Ovary (tissue), 9 donors: ENCODE measurements around the gene SLC22A3. TPM values are rescaled to one million over a fixed set of nuclear protein-coding genes. Genes with fewer than 3 reads are reported as not detected.

ENCODE experiments used
- DNase-seq, 5 donors: peaks; one replicate each; pipeline ENCODE4 v3.0.0-alpha.2; 2019 to 2020
- H3K27ac ChIP-seq, 2 donors: fragments of 200-600 bp; one replicate each; pipeline versions ENCODE4 v1.5.1 to v1.8.0; 2019 to 2022
- H3K27me3 ChIP-seq: fragments of 200-600 bp; one replicate; pipeline ENCODE4 v1.8.0; 2022
- H3K36me3 ChIP-seq: fragments of 200-600 bp; sonication (generic); one replicate; pipeline ENCODE4 v1.5.1; 2019
- H3K4me1 ChIP-seq: one replicate; pipeline ENCODE4 v1.8.1; 2013; ENCODE audit warnings: mild to moderate bottlenecking, moderate library complexity; ENCODE audit not compliant: insufficient read depth
- H3K4me3 ChIP-seq: fragments of 200-600 bp; sonication (generic); one replicate; pipeline ENCODE4 v1.5.1; 2017
- H3K9me3 ChIP-seq, 2 donors: fragments of 200-600 bp in 1 of 2; sonication (generic) in 1 of 2; one replicate each; pipeline versions ENCODE4 v1.5.1 to v1.8.1; 2013 to 2019; ENCODE audit warnings: mild to moderate bottlenecking in 1 of 2, moderate library complexity in 1 of 2
- EP300 ChIP-seq: sonication (generic); formaldehyde crosslinking; IDR thresholded peaks from one replicate; pipeline ENCODE4 v1.6.1; 2017; ENCODE audit warnings: antibody characterized with exemption
- POLR2A ChIP-seq: fragments of 450-650 bp; IDR thresholded peaks from one replicate; pipeline ENCODE4 v1.6.1; 2017; ENCODE audit warnings: antibody characterized with exemption, mild to moderate bottlenecking, moderate library complexity
- WGBS, 3 donors: extraction: QIAGEN DNeasy Blood & Tissue Kit in 1 of 3; methylation state at CpG; one replicate each; pipeline versions ENCODE4 v1.1.5 to v1.1.7; 2013 to 2017; 5-methylcytosine and 5-hydroxymethylcytosine counted together
- intact Hi-C, 4 donors: fragments of 100-400 bp; cut with DNase I; formaldehyde crosslinking; loops; one replicate each; pipeline versions ENCODE4 v1.11.0 to v1.15.1; 2022 to 2023
- polyA plus RNA-seq, 2 donors: library from polyadenylated mRNA; stranded (reverse); fragments of 200-250 nt in 1 of 2; fragments of 350-450 nt in 1 of 2; fragmentation: Illumina TruSeq in 1 of 2; extraction: RNeasy Lipid Tissue Mini Kit (QIAGEN cat#74804) in 1 of 2; gene quantifications; one replicate each; pipeline ENCODE4 v1.2.3, GENCODE V29; 2013 to 2014
- total RNA-seq, 7 donors: library from RNA; depleted of rRNA in 2 of 7; stranded (reverse); fragments of >200 nt in 2 of 7; fragmentation: NEBNext Ultra II Directional in 3 of 7; extraction: Animal tissue kit (Norgen Biotek cat#: 25700) in 3 of 7; gene quantifications; one replicate each; pipeline versions ENCODE4 v1.1.0 to v1.2.4, GENCODE V29; 2016 to 2023
- TF ChIP-seq, protein P1 (sequence below), 3 donors: fragments of 450-650 bp in 2 of 3; fragments of 200-600 bp in 1 of 3; IDR thresholded peaks; one replicate each; pipeline versions ENCODE4 v1.5.1 to v1.8.0; 2016 to 2022; ENCODE audit warnings: antibody characterized with exemption in 3 of 3, mild to moderate bottlenecking in 1 of 3
- donor health status: DM: no; HTN: no; CAD: no; lungs with moderate emphysema.
- donor health status: DM: no; HTN: no; CAD: no.
- donor health status: Bipolar disorder and iron deficiency.
- donor health status: DM: yes; HTN: yes; CAD: no.
- donor health status: DM: no; HTN: no; CAD: no.
- donor health status: DM: yes; HTN: yes; CAD: no.

The SLC22A3 gene
- total and polyA plus RNA-seq, 9 donors: 13.5 to 42.5 (median 30.5) TPM

- no peak overlapping the region for H3K27ac ChIP-seq
- no peaks in the 10 kb centered on the region for H3K4me1 ChIP-seq
- H3K27me3 ChIP-seq: no peaks in the 10 kb centered on the region
- DNase-seq: no peak
- intact Hi-C loops: no loop called here
- WGBS, 3 donors: 60 to 75% (median 69%) methylated on average over 3 of the region's 3 CpGs
- H3K4me3 ChIP-seq: no peak overlapping the region
- TF ChIP-seq, protein P1, sequence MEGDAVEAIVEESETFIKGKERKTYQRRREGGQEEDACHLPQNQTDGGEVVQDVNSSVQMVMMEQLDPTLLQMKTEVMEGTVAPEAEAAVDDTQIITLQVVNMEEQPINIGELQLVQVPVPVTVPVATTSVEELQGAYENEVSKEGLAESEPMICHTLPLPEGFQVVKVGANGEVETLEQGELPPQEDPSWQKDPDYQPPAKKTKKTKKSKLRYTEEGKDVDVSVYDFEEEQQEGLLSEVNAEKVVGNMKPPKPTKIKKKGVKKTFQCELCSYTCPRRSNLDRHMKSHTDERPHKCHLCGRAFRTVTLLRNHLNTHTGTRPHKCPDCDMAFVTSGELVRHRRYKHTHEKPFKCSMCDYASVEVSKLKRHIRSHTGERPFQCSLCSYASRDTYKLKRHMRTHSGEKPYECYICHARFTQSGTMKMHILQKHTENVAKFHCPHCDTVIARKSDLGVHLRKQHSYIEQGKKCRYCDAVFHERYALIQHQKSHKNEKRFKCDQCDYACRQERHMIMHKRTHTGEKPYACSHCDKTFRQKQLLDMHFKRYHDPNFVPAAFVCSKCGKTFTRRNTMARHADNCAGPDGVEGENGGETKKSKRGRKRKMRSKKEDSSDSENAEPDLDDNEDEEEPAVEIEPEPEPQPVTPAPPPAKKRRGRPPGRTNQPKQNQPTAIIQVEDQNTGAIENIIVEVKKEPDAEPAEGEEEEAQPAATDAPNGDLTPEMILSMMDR (IDR thresholded peaks at IDR 0.05): no peak
- TF ChIP-seq EP300 (no peak), POLR2A (no peak)
- H3K36me3 ChIP-seq: no peaks in the 10 kb centered on the region
- no peaks in the 10 kb centered on the region for H3K9me3 ChIP-seq
These were observed 10.2 kb upstream of the SLC22A3 start for GRCh38 chr6:160337991-160338390.

GRCh38 chr6:160343144-160343543, 5.0 kb upstream of the SLC22A3 start:
- 94 to 95% (median 95%) methylated on average over 2 of the region's 2 CpGs for WGBS, 3 donors
- Histone ChIP-seq H3K4me1 (no peaks in the 10 kb centered on the region), H3K27ac (no peak overlapping the region), H3K4me3 (no peak overlapping the region), H3K9me3 (no peaks in the 10 kb centered on the region), H3K27me3 (no peaks in the 10 kb centered on the region), H3K36me3 (no peaks in the 10 kb centered on the region)
- intact Hi-C loops: no loop called here
- TF ChIP-seq EP300 (no peak), POLR2A (no peak)
- TF ChIP-seq, protein P1 (IDR thresholded peaks at IDR 0.05): no peak
- DNase-seq: no peak

DNA sequence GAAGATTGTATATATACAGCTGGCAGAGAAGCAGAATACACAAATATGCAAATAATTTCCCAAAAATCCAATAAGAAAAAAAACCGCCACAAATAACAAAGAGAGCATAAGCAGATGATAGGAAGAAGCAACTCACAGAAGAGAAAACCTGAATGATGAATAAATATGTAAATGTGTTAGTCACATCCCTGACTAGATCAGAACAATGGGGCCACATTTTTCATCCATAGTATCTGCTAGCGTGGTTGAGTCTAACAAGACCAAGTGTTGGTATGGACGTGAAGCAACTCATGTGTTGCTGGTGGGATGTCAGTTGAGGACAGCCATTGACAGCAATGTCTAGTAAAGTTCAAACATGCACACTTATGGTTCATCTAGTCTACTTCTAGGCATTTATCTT, 3.9 kb upstream of the SLC22A3 start:
- intact Hi-C loops: no loop called here
- no peaks in the 10 kb centered on the region for H3K36me3 ChIP-seq
- H3K27me3 ChIP-seq: no peaks in the 10 kb centered on the region
- no peak overlapping the region for H3K4me3 ChIP-seq
- no peak for DNase-seq
- H3K4me1 ChIP-seq: no peaks in the 10 kb centered on the region
- no peak overlapping the region for H3K27ac ChIP-seq
- TF ChIP-seq EP300 (no peak), POLR2A (no peak)
- TF ChIP-seq, protein P1 (IDR thresholded peaks at IDR 0.05): no peak
- WGBS, 3 donors: 91 to 92% (median 91%) methylated on average over 3 of the region's 3 CpGs
- no peaks in the 10 kb centered on the region for H3K9me3 ChIP-seq

DNA sequence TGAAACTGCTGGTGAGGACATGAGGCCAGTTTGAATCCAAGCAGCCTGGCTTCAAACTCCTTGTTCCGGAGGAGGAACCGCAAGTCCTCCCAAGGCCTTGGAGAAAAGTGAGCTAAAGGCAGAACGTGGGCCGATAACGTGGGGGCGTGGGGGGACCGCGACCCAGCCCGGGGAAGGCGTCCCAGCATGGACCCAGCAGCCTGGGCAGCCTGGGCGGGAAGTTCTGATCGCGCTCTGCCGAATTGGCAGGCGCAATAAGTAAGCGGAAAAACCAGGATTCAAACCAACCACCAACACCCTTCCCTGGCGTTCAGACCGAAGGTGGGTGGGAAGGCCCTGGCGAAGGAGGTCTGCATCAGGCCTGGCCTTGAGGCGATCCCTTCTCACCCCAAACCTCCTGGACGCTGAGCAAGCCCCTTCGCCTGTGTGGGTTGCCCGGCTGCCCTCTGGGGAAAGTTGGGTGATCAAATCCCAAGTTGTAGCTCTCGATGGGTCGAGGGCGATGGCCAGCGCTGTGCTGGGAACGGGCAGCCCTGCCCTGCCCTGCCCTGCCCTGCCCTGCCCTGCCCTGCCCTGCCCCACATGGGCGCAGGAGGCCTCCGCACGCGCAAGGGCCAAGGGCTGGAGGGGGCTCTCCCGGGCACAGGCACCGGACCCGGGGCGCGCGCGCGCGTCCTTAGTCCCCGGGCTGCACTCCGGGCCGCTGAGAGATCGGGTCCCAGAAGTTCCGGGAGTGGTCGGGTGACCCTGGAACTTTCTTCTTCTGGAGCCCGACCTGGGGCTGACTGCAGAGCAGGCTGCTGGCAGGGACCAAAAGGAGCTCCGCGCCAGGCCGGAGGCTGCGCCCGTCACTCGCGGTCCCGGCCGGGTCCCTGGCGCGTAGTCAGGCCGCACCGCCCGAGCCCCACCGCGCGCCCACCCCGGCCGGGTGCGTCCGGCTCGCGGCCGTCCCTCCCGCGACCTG, 637 bp upstream of the SLC22A3 start:
- TF ChIP-seq, protein P1 (IDR thresholded peaks at IDR 0.05): no peak
- TF ChIP-seq EP300: no peak
- no peak for TF ChIP-seq POLR2A
- peak in 1 of 5 donors; percentile 34 for DNase-seq
- Histone ChIP-seq H3K4me3 (peak overlapping the region; percentile 76), H3K36me3 (no peaks in the 10 kb centered on the region), H3K9me3 (no peaks in the 10 kb centered on the region), H3K27ac (peak overlapping the region; percentile 62 to 74), H3K27me3 (no peaks in the 10 kb centered on the region), H3K4me1 (peaks cover 2% of the 10 kb centered on the region)
- WGBS, 3 donors: 52 to 66% (median 60%) methylated on average over 60 to 72 of the region's 74 CpGs
- intact Hi-C loops: loop anchor here in 1 of 4 donors (5.0 kb wide), 2 partner anchors 85 to 210 kb away; no protein-coding TSS in a partner anchor
